GM23338 (cell line): Measurements from ENCODE around the gene PPP6R2. TPM values are rescaled to one million over a fixed set of nuclear protein-coding genes. Genes with fewer than 3 reads are reported as not detected.

ENCODE experiments used
- ATAC-seq: fragments of 200-7000 bp; cut with Tn5 transposase; 3 replicates; pipeline ENCODE4 v1.9.1; 2020
- DNase-seq: peaks from one replicate; pipeline ENCODE4 v3.0.0-alpha.2; 2015; ENCODE audit warnings: low spot score
- H2AFZ ChIP-seq: fragments of 200-600 bp; sonication (generic); 2 replicates; pipeline ENCODE4 v1.8.0; 2016; ENCODE audit warnings: antibody characterized with exemption, mild to moderate bottlenecking, moderate library complexity
- H3F3A ChIP-seq: fragments of 200-600 bp; sonication (generic); replicated peaks from 2 replicates; pipeline ENCODE4 v1.8.0; 2017; ENCODE audit warnings: antibody characterized with exemption, mixed run types, low read depth
- H3K27ac ChIP-seq: fragments of 200-600 bp; sonication (generic); 2 replicates; pipeline ENCODE4 v1.6.1; 2016; ENCODE audit warnings: low read depth
- H3K27me3 ChIP-seq: fragments of 200-600 bp; sonication (generic); 2 replicates; pipeline ENCODE4 v1.8.0; 2016; ENCODE audit warnings: mild to moderate bottlenecking, mixed run types, moderate library complexity; ENCODE audit not compliant: insufficient read depth
- H3K36me3 ChIP-seq: fragments of 200-600 bp; sonication (generic); 2 replicates; pipeline ENCODE4 v1.8.0; 2016; ENCODE audit warnings: mild to moderate bottlenecking; ENCODE audit not compliant: insufficient read depth
- H3K4me1 ChIP-seq: fragments of 200-600 bp; sonication (generic); 2 replicates; pipeline ENCODE4 v1.8.0; 2016; ENCODE audit warnings: mild to moderate bottlenecking, moderate library complexity; ENCODE audit not compliant: insufficient read depth
- H3K4me2 ChIP-seq: fragments of 200-600 bp; sonication (generic); 2 replicates; pipeline ENCODE4 v1.7.1; 2017; ENCODE audit warnings: mixed run types
- H3K4me3 ChIP-seq: fragments of 200-600 bp; sonication (generic); 2 replicates; pipeline ENCODE4 v1.6.1; 2016; ENCODE audit warnings: mixed run types
- H3K79me2 ChIP-seq: fragments of 200-600 bp; sonication (generic); replicated peaks from 2 replicates; pipeline ENCODE4 v1.8.0; 2017; ENCODE audit warnings: mild to moderate bottlenecking; ENCODE audit not compliant: insufficient read depth
- H3K9me2 ChIP-seq: fragments of 200-600 bp; sonication (generic); 2 replicates; pipeline ENCODE4 v1.8.0; 2017; ENCODE audit not compliant: insufficient read depth
- H4K20me1 ChIP-seq: fragments of 200-600 bp; sonication (generic); replicated peaks from 2 replicates; pipeline ENCODE4 v1.8.0; 2017; ENCODE audit warnings: mild to moderate bottlenecking; ENCODE audit not compliant: insufficient read depth
- H3K27ac Mint-ChIP-seq: 2 replicates; pipeline ENCODE4 v1.8.0; 2020; ENCODE audit warnings: inconsistent platforms, mild to moderate bottlenecking, moderate library complexity, mixed read lengths
- H3K27me3 Mint-ChIP-seq: 3 replicates; pipeline ENCODE4 v1.8.0; 2022; ENCODE audit warnings: low read depth, mild to moderate bottlenecking, moderate library complexity, mixed read lengths, inconsistent platforms; ENCODE audit not compliant: insufficient read depth, poor library complexity
- H3K36me3 Mint-ChIP-seq: 3 replicates; pipeline ENCODE4 v1.8.0; 2021; ENCODE audit warnings: low read depth, mild to moderate bottlenecking, inconsistent platforms, moderate library complexity, mixed read lengths
- H3K4me1 Mint-ChIP-seq: 3 replicates; pipeline ENCODE4 v1.8.0; 2020; ENCODE audit warnings: mild to moderate bottlenecking, inconsistent platforms, mixed read lengths
- H3K4me3 Mint-ChIP-seq: 3 replicates; pipeline ENCODE4 v1.8.0; 2021; ENCODE audit warnings: moderate library complexity, mild to moderate bottlenecking, inconsistent platforms, mixed read lengths
- H3K9me3 Mint-ChIP-seq: 3 replicates; pipeline ENCODE4 v1.8.0; 2020; ENCODE audit warnings: moderate library complexity, mild to moderate bottlenecking, inconsistent platforms, mixed read lengths
- CREB1 ChIP-seq: fragments of 250-450 bp; sonication (Bioruptor Pico); IDR thresholded peaks from 2 replicates; pipeline ENCODE4 v1.5.0; 2020; ENCODE audit warnings: low read depth, mild to moderate bottlenecking, moderate library complexity
- CTCF ChIP-seq, 2 experiments: fragments of 200-600 bp in 1 of 2; sonication (generic) in 1 of 2; conservative IDR thresholded peaks; 2 replicates each; pipeline versions ENCODE4 v1.5.1 to v1.6.1; 2016 to 2017; ENCODE audit warnings: antibody characterized with exemption in 2 of 2, low read depth in 2 of 2, mild to moderate bottlenecking in 2 of 2, moderate library complexity in 1 of 2
- ETS1 ChIP-seq: IDR thresholded peaks from 2 replicates; pipeline ENCODE4 v1.6.1; 2016; ENCODE audit warnings: antibody characterized with exemption
- EZH2 ChIP-seq: fragments of 200-600 bp; sonication (generic); IDR thresholded peaks from one replicate; pipeline ENCODE4 v1.8.0; 2017; ENCODE audit warnings: antibody characterized with exemption, mild to moderate bottlenecking, low read depth; ENCODE audit not compliant: unreplicated experiment
- JUNB ChIP-seq: IDR thresholded peaks from one replicate; pipeline ENCODE4 v1.6.1; 2016; ENCODE audit warnings: antibody characterized with exemption; ENCODE audit not compliant: unreplicated experiment
- NANOG ChIP-seq: IDR thresholded peaks from 2 replicates; pipeline ENCODE4 v1.6.1; 2016; ENCODE audit warnings: antibody characterized with exemption, borderline replicate concordance
- ZNF331 ChIP-seq: fragments of 250-450 bp; sonication (Bioruptor Pico); IDR thresholded peaks from 2 replicates; pipeline ENCODE4 v1.5.0; 2020; ENCODE audit warnings: low read depth, mild to moderate bottlenecking, moderate library complexity
- polyA plus RNA-seq: library from polyadenylated mRNA; unstranded; fragments of >200 nt; fragmentation: Nextera tagmentation; extraction: Ambion mirVana; gene quantifications from 2 replicates; pipeline ENCODE4 v1.2.1, GENCODE V29; 2016
- total RNA-seq: library from RNA; depleted of rRNA; stranded (reverse); fragments of >200 nt; shearing (Covaris generic); gene quantifications from 2 replicates; pipeline ENCODE4 v1.2.3, GENCODE V29; 2014
- TF ChIP-seq, protein P1 (sequence below): fragments of 250-450 bp; sonication (Bioruptor Pico); IDR thresholded peaks from 2 replicates; pipeline ENCODE4 v1.5.0; 2020; ENCODE audit warnings: mild to moderate bottlenecking, moderate library complexity
- TF ChIP-seq, protein P2 (sequence below): IDR thresholded peaks from one replicate; pipeline ENCODE4 v1.6.1; 2018; ENCODE audit warnings: antibody characterized with exemption; ENCODE audit not compliant: unreplicated experiment

Gene PPP6R2
- total and polyA plus RNA-seq, 2 experiments from 2014 or later = 11.9 to 45.8 TPM

- no peak for TF ChIP-seq ETS1
- no peak for TF ChIP-seq JUNB
- no peak for TF ChIP-seq ZNF331 (CRISPR knock-in tag)
- TF ChIP-seq NANOG = no peak
- no peak for TF ChIP-seq CREB1 (CRISPR knock-in tag)
These were observed 60.6 kb downstream of the PPP6R2 start (continued) for GRCh38 chr22:50403701-50404101.

DNA sequence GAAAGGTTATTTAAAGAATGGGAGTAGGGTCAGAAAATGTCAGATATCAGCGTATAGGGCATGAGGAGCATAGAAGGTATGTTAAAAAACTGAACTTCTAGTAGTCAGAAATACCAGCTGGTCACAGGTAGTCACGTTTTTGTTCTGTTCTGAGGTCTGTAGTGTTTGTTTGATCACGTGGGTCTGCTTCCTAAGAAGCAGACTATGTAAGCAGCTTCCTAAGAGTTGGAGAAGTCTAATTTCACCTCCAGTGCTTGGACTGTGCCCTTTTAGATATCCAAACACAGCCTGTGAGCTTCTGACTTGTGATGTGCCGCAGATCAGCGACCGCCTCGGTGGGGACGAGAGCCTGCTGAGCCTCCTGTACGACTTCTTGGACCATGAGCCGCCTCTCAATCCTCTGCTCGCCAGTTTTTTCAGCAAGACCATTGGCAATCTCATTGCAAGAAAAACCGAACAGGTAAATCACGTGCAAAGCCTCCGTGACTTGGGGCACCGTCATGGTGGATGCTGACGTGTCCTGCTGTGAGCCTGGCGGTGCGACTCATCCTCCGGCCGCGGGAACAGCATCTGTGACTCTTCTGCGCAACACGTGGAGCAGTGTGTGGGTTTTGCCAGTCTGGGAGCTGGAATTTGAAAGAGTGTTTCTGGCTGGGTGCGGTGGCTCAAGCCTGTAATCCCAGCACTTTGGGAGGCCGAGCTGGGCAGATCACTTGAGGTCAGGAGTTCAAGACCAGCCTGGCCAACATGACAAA, 63.5 kb downstream of the PPP6R2 start:
- no peaks in the 10 kb centered on the region for H3K9me3 Mint-ChIP-seq
- peaks cover 12% of the 10 kb centered on the region for H3K27me3 Mint-ChIP-seq
- Histone ChIP-seq H3K9me2 (no peaks in the 10 kb centered on the region), H3K27me3 (no peaks in the 10 kb centered on the region), H3K79me2 (peaks cover 2% of the 10 kb centered on the region; the same call in 1 of the 2 replicates), H3K36me3 (no peaks in the 10 kb centered on the region), H4K20me1 (peaks cover 9% of the 10 kb centered on the region; the same call in 1 of the 2 replicates), H3K4me2 (no peak overlapping the region), H3K4me3 (no peak overlapping the region), H3K27ac (no peak overlapping the region), H3K4me1 (no peaks in the 10 kb centered on the region), H2AFZ (no peak overlapping the region), H3F3A (no peaks in the 10 kb centered on the region)
- DNase-seq (no peak), ATAC-seq (no peak)
- H3K4me3 Mint-ChIP-seq = no peak overlapping the region
- H3K36me3 Mint-ChIP-seq = peaks cover 28% of the 10 kb centered on the region
- H3K4me1 Mint-ChIP-seq = no peaks in the 10 kb centered on the region
- peak overlapping the region; percentile 78 for H3K27ac Mint-ChIP-seq
- no peak for TF ChIP-seq CTCF (conservative IDR thresholded peaks at IDR 0.05; ENCODE audit: low read depth in 2 of 2)
- TF ChIP-seq ZNF331 (CRISPR knock-in tag) = no peak
- TF ChIP-seq NANOG = no peak
- no peak for TF ChIP-seq EZH2
- no peak for TF ChIP-seq CREB1 (CRISPR knock-in tag)
- TF ChIP-seq, protein P1, sequence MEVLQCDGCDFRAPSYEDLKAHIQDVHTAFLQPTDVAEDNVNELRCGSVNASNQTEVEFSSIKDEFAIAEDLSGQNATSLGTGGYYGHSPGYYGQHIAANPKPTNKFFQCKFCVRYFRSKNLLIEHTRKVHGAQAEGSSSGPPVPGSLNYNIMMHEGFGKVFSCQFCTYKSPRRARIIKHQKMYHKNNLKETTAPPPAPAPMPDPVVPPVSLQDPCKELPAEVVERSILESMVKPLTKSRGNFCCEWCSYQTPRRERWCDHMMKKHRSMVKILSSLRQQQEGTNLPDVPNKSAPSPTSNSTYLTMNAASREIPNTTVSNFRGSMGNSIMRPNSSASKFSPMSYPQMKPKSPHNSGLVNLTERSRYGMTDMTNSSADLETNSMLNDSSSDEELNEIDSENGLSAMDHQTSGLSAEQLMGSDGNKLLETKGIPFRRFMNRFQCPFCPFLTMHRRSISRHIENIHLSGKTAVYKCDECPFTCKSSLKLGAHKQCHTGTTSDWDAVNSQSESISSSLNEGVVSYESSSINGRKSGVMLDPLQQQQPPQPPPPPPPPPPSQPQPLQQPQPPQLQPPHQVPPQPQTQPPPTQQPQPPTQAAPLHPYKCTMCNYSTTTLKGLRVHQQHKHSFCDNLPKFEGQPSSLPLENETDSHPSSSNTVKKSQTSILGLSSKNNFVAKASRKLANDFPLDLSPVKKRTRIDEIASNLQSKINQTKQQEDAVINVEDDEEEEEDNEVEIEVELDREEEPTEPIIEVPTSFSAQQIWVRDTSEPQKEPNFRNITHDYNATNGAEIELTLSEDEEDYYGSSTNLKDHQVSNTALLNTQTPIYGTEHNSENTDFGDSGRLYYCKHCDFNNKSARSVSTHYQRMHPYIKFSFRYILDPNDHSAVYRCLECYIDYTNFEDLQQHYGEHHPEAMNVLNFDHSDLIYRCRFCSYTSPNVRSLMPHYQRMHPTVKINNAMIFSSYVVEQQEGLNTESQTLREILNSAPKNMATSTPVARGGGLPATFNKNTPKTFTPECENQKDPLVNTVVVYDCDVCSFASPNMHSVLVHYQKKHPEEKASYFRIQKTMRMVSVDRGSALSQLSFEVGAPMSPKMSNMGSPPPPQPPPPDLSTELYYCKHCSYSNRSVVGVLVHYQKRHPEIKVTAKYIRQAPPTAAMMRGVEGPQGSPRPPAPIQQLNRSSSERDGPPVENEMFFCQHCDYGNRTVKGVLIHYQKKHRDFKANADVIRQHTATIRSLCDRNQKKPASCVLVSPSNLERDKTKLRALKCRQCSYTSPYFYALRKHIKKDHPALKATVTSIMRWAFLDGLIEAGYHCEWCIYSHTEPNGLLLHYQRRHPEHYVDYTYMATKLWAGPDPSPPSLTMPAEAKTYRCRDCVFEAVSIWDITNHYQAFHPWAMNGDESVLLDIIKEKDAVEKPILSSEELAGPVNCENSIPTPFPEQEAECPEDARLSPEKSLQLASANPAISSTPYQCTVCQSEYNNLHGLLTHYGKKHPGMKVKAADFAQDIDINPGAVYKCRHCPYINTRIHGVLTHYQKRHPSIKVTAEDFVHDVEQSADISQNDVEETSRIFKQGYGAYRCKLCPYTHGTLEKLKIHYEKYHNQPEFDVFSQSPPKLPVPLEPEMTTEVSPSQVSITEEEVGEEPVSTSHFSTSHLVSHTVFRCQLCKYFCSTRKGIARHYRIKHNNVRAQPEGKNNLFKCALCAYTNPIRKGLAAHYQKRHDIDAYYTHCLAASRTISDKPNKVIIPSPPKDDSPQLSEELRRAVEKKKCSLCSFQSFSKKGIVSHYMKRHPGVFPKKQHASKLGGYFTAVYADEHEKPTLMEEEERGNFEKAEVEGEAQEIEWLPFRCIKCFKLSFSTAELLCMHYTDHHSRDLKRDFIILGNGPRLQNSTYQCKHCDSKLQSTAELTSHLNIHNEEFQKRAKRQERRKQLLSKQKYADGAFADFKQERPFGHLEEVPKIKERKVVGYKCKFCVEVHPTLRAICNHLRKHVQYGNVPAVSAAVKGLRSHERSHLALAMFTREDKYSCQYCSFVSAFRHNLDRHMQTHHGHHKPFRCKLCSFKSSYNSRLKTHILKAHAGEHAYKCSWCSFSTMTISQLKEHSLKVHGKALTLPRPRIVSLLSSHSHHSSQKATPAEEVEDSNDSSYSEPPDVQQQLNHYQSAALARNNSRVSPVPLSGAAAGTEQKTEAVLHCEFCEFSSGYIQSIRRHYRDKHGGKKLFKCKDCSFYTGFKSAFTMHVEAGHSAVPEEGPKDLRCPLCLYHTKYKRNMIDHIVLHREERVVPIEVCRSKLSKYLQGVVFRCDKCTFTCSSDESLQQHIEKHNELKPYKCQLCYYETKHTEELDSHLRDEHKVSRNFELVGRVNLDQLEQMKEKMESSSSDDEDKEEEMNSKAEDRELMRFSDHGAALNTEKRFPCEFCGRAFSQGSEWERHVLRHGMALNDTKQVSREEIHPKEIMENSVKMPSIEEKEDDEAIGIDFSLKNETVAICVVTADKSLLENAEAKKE (CRISPR knock-in tag) = no peak
- TF ChIP-seq, protein P2, sequence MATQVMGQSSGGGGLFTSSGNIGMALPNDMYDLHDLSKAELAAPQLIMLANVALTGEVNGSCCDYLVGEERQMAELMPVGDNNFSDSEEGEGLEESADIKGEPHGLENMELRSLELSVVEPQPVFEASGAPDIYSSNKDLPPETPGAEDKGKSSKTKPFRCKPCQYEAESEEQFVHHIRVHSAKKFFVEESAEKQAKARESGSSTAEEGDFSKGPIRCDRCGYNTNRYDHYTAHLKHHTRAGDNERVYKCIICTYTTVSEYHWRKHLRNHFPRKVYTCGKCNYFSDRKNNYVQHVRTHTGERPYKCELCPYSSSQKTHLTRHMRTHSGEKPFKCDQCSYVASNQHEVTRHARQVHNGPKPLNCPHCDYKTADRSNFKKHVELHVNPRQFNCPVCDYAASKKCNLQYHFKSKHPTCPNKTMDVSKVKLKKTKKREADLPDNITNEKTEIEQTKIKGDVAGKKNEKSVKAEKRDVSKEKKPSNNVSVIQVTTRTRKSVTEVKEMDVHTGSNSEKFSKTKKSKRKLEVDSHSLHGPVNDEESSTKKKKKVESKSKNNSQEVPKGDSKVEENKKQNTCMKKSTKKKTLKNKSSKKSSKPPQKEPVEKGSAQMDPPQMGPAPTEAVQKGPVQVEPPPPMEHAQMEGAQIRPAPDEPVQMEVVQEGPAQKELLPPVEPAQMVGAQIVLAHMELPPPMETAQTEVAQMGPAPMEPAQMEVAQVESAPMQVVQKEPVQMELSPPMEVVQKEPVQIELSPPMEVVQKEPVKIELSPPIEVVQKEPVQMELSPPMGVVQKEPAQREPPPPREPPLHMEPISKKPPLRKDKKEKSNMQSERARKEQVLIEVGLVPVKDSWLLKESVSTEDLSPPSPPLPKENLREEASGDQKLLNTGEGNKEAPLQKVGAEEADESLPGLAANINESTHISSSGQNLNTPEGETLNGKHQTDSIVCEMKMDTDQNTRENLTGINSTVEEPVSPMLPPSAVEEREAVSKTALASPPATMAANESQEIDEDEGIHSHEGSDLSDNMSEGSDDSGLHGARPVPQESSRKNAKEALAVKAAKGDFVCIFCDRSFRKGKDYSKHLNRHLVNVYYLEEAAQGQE = no peak
- no peak for TF ChIP-seq ETS1
